Measurements from ENCODE around the gene TMPRSS2. TPM values are rescaled to one million over a fixed set of nuclear protein-coding genes. Genes with fewer than 3 reads are reported as not detected.
A peak's percentile ranks its signal among the peaks of the same experiment; 100 is the strongest.

TMPRSS2 gene
- total RNA-seq, 4 donors from 2014 or later, result 39.6 to 419 (median 352) TPM

DNA sequence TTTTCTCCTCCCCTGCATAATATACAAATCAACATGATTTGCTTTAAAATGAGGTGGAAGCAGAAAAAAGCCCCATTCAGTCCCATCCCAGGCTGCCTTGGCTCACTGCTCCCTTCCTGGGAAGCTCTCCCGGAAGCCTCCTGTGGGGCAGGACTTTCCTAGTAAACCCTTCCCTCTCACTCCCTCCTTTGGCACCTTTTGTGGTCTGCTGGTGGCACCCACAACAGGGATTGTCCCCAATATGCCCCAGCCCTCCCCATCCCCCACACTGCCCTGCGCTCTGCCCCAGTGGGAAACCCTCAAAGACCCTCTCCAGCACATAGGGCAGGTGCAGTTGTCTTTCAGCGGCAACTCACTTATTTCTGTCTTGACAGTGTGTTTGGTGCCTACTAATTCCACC is 1.8 kb upstream of the TMPRSS2 start:
- peaks cover 0 to 10% (median 0%) of the 10 kb centered on the region in 3 donors for H3K36me3 ChIP-seq
- no peaks in the 10 kb centered on the region for H3K27me3 ChIP-seq
- peak in 1 of 3 donors; percentile 37 for DNase-seq
- no peak for TF ChIP-seq POLR2A (IDR thresholded peaks at IDR 0.05)
- TF ChIP-seq, protein P1, sequence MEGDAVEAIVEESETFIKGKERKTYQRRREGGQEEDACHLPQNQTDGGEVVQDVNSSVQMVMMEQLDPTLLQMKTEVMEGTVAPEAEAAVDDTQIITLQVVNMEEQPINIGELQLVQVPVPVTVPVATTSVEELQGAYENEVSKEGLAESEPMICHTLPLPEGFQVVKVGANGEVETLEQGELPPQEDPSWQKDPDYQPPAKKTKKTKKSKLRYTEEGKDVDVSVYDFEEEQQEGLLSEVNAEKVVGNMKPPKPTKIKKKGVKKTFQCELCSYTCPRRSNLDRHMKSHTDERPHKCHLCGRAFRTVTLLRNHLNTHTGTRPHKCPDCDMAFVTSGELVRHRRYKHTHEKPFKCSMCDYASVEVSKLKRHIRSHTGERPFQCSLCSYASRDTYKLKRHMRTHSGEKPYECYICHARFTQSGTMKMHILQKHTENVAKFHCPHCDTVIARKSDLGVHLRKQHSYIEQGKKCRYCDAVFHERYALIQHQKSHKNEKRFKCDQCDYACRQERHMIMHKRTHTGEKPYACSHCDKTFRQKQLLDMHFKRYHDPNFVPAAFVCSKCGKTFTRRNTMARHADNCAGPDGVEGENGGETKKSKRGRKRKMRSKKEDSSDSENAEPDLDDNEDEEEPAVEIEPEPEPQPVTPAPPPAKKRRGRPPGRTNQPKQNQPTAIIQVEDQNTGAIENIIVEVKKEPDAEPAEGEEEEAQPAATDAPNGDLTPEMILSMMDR (IDR thresholded peaks at IDR 0.05), result no peak
- peaks cover 0 to 20% (median 1%) of the 10 kb centered on the region in 4 donors for H3K4me1 ChIP-seq
- H3K4me3 ChIP-seq, result peak overlapping the region in 1 of 4 donors; percentile 18
- peak overlapping the region in 3 of 4 donors; percentile 76 to 93 (median 91) for H3K27ac ChIP-seq
- no peaks in the 10 kb centered on the region for H3K9me3 ChIP-seq

DNA sequence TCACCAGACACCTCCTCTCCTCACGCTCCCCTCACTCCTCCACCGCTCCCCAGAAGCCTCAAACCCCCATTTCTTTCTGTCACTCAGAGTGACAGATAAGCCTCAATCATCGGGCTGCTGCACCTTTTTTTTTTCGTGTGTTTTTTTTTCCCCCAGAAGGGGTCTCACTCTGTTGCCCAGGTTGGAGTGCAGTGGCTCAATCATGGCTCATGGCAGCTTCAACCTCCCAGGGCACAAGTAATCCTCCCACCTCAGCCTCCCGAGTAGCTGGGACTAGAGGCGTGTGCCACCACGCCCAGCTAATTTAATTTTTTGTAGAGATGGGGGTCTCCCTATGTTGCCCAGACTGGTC is 1.2 kb upstream of the TMPRSS2 start:
- DNase-seq, result peak in 1 of 3 donors; percentile 63
- Histone ChIP-seq H3K4me3 (peak overlapping the region in 2 of 4 donors; percentile 76 to 78), H3K27ac (peak overlapping the region in 3 of 4 donors; percentile 76 to 93 (median 91)), H3K36me3 (peaks cover 0 to 10% (median 0%) of the 10 kb centered on the region in 3 donors), H3K9me3 (no peaks in the 10 kb centered on the region), H3K4me1 (peaks cover 0 to 24% (median 1%) of the 10 kb centered on the region in 4 donors), H3K27me3 (no peaks in the 10 kb centered on the region)
- TF ChIP-seq, protein P1 (IDR thresholded peaks at IDR 0.05), result peak in 2 of 6 experiments; percentile 16 to 27
- no peak for TF ChIP-seq POLR2A (IDR thresholded peaks at IDR 0.05)

DNA sequence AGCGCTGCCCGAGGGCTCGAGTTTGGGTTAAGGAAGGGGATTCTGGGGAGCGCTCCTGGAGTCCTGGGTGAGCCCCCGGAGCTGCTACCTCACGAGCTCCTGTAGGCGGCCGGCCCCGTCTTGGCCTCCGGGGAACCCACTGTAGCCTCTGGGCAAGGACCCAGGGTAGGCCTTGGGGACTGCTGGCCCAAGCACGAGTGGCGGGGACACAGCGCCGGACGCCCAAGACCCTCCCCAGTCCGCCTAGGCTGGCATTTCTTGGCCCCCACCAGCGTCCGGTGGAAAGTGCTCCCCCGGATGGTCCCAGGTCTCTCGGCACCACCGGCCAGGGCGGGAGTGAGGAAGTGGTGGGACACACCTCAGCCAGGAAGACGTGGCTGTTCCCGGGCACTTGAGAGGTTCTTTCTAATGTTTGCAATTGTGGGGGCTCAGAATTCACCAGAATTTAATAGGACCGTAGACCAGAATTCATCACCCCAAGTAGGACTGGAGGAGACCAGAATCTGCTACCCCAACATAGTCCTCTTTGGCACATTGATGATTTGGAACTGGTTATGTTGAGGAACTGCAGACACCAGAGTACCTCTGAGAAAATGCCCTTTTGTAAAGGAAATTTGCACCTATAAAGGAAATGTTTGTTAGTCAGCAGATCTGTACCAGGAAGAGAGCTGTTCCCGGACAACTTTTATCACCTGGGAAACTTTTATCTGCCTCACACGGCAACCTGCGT is 622 bp upstream of the TMPRSS2 start:
- peak in 2 of 3 donors; percentile 51 to 59 for DNase-seq
- Histone ChIP-seq H3K27ac (peak overlapping the region in 3 of 4 donors; percentile 76 to 93 (median 91)), H3K36me3 (peaks cover 0 to 10% (median 0%) of the 10 kb centered on the region in 3 donors), H3K9me3 (no peaks in the 10 kb centered on the region), H3K4me1 (peaks cover 0 to 29% (median 1%) of the 10 kb centered on the region in 4 donors), H3K4me3 (peak overlapping the region in 3 of 4 donors; percentile 49 to 78 (median 76)), H3K27me3 (no peaks in the 10 kb centered on the region)
- TF ChIP-seq, protein P1 (IDR thresholded peaks at IDR 0.05), result peak in 1 of 6 experiments; percentile 13
- peak; percentile 62 to 80 for TF ChIP-seq POLR2A (IDR thresholded peaks at IDR 0.05)

DNA sequence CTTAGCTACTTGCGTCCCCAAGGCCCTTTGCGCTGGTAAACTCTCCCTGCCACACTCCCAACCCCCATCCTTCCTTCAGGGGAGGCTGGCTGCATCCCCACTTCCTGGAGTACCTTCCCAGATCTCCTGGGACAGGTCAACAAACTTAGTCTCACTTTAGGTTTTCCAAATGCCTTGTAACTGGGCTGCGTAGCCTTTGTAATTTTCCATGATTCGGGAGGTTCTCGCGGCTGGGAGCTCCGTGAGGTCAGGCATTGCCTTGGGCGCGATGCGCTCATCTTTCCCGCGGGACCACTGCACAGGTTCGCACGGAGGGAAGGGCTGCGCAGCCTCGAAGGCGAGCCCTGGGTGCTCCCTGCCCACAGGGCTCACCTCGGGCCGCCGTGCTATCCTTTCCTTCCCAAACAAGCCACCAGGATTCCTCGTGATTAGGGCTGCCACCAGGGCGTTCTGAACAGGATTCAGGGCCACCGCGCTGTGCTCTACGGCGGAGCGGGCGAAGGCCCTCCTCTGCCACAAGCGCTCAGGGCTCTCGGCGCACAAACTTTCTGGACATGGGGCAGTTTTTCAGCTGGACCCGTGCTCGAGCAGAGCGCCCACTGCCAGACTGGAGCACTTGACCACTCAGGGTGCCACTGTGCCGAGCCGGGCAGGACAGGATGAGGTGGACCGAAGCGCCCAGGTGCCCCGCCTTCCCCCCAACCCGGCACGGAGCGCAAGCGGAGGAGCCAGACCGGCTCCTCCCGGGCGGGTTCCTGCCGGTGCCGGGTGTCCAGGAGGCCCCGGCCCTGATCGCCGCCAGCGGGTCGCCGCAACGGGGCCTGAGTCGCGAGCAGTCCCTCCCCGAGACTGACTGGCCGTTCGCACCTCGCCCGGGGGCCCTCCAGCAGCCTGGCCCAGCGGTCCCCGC is 1.1 kb downstream of the TMPRSS2 start:
- H3K36me3 ChIP-seq, result peaks cover 0 to 10% (median 0%) of the 10 kb centered on the region in 3 donors
- H3K4me3 ChIP-seq, result peak overlapping the region in 3 of 4 donors; percentile 49 to 78 (median 76)
- H3K27ac ChIP-seq, result peak overlapping the region in 3 of 4 donors; percentile 79 to 91 (median 90)
- peaks cover 0 to 29% (median 1%) of the 10 kb centered on the region in 4 donors for H3K4me1 ChIP-seq
- H3K27me3 ChIP-seq, result no peaks in the 10 kb centered on the region
- DNase-seq, result peak in 1 of 3 donors; percentile 68
- H3K9me3 ChIP-seq, result no peaks in the 10 kb centered on the region
- peak; percentile 20 to 34 for TF ChIP-seq POLR2A (IDR thresholded peaks at IDR 0.05)
- TF ChIP-seq, protein P1 (IDR thresholded peaks at IDR 0.05), result no peak

DNA sequence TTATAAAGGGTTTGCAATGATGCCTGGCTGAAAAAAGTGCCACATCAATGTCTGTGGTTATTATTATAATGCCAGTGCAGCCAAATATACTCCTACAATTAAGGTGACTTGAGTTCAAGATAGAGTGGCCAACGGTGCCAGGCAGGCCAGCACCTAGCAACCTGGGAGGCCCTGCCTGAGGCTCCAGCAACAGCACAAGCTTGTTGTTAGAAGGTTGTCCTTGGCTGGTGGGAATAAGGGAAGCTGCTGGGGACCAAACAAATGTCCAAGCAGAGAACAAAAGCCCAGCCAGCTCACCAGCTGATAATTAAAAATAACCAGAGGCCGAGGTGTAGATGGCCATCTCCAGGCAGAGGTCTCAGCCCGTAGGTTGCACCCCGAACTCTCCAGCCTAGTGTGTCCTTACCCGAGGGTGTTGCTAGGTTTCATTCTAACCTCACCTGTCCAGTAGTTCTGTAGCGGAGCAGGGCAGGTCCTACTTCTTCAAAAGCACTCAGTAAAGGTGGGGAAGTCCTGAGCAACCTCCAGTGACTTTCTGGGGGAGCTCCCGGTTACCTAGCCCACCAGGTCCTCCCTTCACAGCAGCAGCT is 1.9 kb downstream of the TMPRSS2 start:
- peak overlapping the region in 3 of 4 donors; percentile 79 to 91 (median 90) for H3K27ac ChIP-seq
- H3K4me3 ChIP-seq, result peak overlapping the region in 3 of 4 donors; percentile 49 to 78 (median 76)
- no peaks in the 10 kb centered on the region for H3K9me3 ChIP-seq
- TF ChIP-seq, protein P1 (IDR thresholded peaks at IDR 0.05), result no peak
- TF ChIP-seq POLR2A (IDR thresholded peaks at IDR 0.05), result no peak
- no peak for DNase-seq
- peaks cover 0 to 29% (median 1%) of the 10 kb centered on the region in 4 donors for H3K4me1 ChIP-seq
- no peaks in the 10 kb centered on the region for H3K27me3 ChIP-seq
- peaks cover 0 to 10% (median 0%) of the 10 kb centered on the region in 3 donors for H3K36me3 ChIP-seq

Data from Peyer's patch (tissue), 4 donors.